GM19324 (cell line): ENCODE data around the gene RAB44.
A peak's percentile ranks its signal among the peaks of the same experiment; 100 is the strongest.

Experiments
- ATAC-seq: cut with Tn5 transposase; IDR thresholded peaks from one replicate; pipeline ENCODE4 v1.9.1; 2021; ENCODE audit warnings: mild to moderate bottlenecking, moderate library complexity; ENCODE audit not compliant: unreplicated experiment, low FRiP score

Gene RAB44

GRCh38 chr6:36765190-36765589 is 67.6 kb downstream of the RAB44 start:
- ATAC-seq = no peak

GRCh38 chr6:36765594-36766398 is 68.2 kb downstream of the RAB44 start:
- peak; percentile 69 for ATAC-seq

- no peak for ATAC-seq
Observed at GRCh38 chr6:36766399-36766945, 68.8 kb downstream of the RAB44 start.

GRCh38 chr6:36769183-36769675 is 71.6 kb downstream of the RAB44 start:
- no peak for ATAC-seq

- ATAC-seq = no peak
Observed at GRCh38 chr6:36769676-36770499, 72.3 kb downstream of the RAB44 start.

- ATAC-seq = no peak
Observed at GRCh38 chr6:36771145-36771544, 73.5 kb downstream of the RAB44 start.

GRCh38 chr6:36772397-36772796 is 74.8 kb downstream of the RAB44 start:
- no peak for ATAC-seq

- ATAC-seq = no peak
Observed at GRCh38 chr6:36774331-36774730, 76.7 kb downstream of the RAB44 start.

GRCh38 chr6:36776167-36776566 is 78.5 kb downstream of the RAB44 start:
- no peak for ATAC-seq

- no peak for ATAC-seq
Observed at GRCh38 chr6:36777801-36778200, 80.2 kb downstream of the RAB44 start.

GRCh38 chr6:36779227-36779626 is 81.6 kb downstream of the RAB44 start:
- no peak for ATAC-seq

- ATAC-seq = no peak
Observed at GRCh38 chr6:36780442-36781177, 83.0 kb downstream of the RAB44 start.

GRCh38 chr6:36781669-36782068 is 84.0 kb downstream of the RAB44 start:
- no peak for ATAC-seq
